Transverse colon (tissue), 4 donors: ENCODE data around the gene NOC4L.

Experiments
- EP300 ChIP-seq: sonication (generic); formaldehyde crosslinking; IDR thresholded peaks from one replicate; pipeline ENCODE4 v1.6.1; 2017; ENCODE audit warnings: antibody characterized with exemption, low read depth
- POLR2A ChIP-seq: fragments of 450-650 bp; IDR thresholded peaks from one replicate; pipeline ENCODE4 v1.6.1; 2016; ENCODE audit warnings: antibody characterized with exemption, mild to moderate bottlenecking, moderate library complexity
- POLR2AphosphoS5 ChIP-seq, 3 donors: sonication (generic); formaldehyde crosslinking; IDR thresholded peaks; one replicate each; pipeline ENCODE4 v1.6.1; 2016; ENCODE audit warnings: antibody characterized with exemption in 3 of 3
- TF ChIP-seq, protein P1 (sequence below), 5 experiments: fragments of 200-600 bp in 3 of 5; fragments of 450-650 bp in 2 of 5; sonication (generic) in 3 of 5; IDR thresholded peaks; 1 replicate in 2 of 5; 2 replicates in 3 of 5; pipeline ENCODE4 v1.5.1; 2016 to 2017; ENCODE audit warnings: antibody characterized with exemption in 5 of 5, inconsistent platforms in 3 of 5, mild to moderate bottlenecking in 2 of 5, moderate library complexity in 1 of 5

DNA sequence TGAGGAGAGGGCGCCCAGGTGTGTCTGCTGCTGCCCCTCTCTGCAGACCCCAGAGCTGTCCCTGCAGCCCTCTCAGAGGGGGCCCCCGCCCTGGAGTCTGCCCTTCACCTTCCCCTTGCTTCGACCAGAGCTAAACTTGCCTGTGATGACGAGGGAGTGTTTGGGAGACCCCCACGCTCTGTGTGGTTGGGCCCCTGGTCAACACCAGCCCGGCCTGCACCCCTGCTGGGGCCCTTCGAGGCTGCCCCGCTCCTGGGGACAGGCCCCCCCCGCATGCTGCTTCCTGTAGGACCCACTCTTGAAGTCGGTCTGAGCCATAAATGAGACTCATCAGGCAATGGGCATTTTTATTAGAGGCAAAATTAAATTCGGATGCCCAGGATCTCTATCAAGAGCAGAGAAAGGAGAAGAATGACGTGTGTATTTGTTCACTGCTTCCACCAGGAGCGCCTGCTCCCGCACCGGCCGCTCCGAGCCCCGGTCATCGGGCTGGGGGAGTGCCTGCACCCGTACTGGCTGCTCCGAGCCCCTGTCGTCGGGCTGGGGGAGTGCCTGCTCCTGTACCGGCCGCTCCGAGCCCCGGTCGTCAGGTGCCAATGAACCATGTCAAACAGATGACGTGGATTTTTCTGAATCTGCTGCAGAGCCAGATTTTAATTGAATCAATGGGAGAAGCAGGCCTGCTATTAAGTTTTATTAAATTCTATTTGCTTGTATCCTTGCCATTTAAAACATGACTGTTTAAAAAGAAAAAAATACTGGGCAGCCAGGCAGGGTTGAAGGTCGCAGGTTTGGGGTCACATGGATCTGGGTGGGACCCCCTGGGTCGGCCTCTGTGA, 47.7 kb downstream of the NOC4L start:
- TF ChIP-seq, protein P1, sequence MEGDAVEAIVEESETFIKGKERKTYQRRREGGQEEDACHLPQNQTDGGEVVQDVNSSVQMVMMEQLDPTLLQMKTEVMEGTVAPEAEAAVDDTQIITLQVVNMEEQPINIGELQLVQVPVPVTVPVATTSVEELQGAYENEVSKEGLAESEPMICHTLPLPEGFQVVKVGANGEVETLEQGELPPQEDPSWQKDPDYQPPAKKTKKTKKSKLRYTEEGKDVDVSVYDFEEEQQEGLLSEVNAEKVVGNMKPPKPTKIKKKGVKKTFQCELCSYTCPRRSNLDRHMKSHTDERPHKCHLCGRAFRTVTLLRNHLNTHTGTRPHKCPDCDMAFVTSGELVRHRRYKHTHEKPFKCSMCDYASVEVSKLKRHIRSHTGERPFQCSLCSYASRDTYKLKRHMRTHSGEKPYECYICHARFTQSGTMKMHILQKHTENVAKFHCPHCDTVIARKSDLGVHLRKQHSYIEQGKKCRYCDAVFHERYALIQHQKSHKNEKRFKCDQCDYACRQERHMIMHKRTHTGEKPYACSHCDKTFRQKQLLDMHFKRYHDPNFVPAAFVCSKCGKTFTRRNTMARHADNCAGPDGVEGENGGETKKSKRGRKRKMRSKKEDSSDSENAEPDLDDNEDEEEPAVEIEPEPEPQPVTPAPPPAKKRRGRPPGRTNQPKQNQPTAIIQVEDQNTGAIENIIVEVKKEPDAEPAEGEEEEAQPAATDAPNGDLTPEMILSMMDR (IDR thresholded peaks at IDR 0.05) = no peak
- no peak for TF ChIP-seq POLR2A
- TF ChIP-seq POLR2AphosphoS5 (IDR thresholded peaks at IDR 0.05) = no peak
- TF ChIP-seq EP300 = no peak
